HepG2 (cell line): ENCODE results near the gene CCSER2.
"Not testable (repeated sequence)": the region's sequence is repeated elsewhere in the genome, so short reads cannot be mapped to it uniquely, and the experiment has no call there.

ENCODE experiments used
- NR2F1 ChIP-seq, 2 experiments: fragments of 450-650 bp in 1 of 2; formaldehyde crosslinking in 1 of 2; IDR thresholded peaks; 2 replicates each; pipeline versions ENCODE4 v1.5.0 to v1.6.1; 2016 to 2020; ENCODE audit warnings: mild to moderate bottlenecking in 1 of 2, missing compliant biosample characterization in 1 of 2, missing genetic modification reagents in 1 of 2, moderate library complexity in 1 of 2
- POLR2A ChIP-seq, 2 experiments: IDR thresholded peaks; 2 replicates each; pipeline ENCODE4 v1.6.1; 2011; ENCODE audit warnings: low read depth in 2 of 2, low read length in 2 of 2, mild to moderate bottlenecking in 1 of 2, moderate library complexity in 1 of 2; ENCODE audit not compliant: insufficient read depth in 1 of 2
- SMC3 ChIP-seq: IDR thresholded peaks from 2 replicates; pipeline ENCODE4 v1.6.1; 2011; ENCODE audit warnings: low read length, improper control_type of control experiment
- TARDBP ChIP-seq: sonication (generic); formaldehyde crosslinking; IDR thresholded peaks from 2 replicates; pipeline ENCODE4 v1.8.0; 2022; ENCODE audit warnings: mild to moderate bottlenecking, missing genetic modification reagents
- TCF7L2 ChIP-seq: IDR thresholded peaks from 2 replicates; pipeline ENCODE4 v1.6.1; 2011; ENCODE audit warnings: mild to moderate bottlenecking, low read depth, low read length, moderate library complexity
- ZNF782 ChIP-seq: sonication (generic); formaldehyde crosslinking; IDR thresholded peaks from 2 replicates; pipeline ENCODE4 v1.4.0; 2020; ENCODE audit warnings: missing genetic modification reagents, mild to moderate bottlenecking, borderline replicate concordance
- TF ChIP-seq, protein P1 (sequence below): sonication (generic); formaldehyde crosslinking; IDR thresholded peaks from 2 replicates; pipeline ENCODE4 v1.5.0; 2020; ENCODE audit warnings: mild to moderate bottlenecking, missing genetic modification reagents, borderline replicate concordance

DNA sequence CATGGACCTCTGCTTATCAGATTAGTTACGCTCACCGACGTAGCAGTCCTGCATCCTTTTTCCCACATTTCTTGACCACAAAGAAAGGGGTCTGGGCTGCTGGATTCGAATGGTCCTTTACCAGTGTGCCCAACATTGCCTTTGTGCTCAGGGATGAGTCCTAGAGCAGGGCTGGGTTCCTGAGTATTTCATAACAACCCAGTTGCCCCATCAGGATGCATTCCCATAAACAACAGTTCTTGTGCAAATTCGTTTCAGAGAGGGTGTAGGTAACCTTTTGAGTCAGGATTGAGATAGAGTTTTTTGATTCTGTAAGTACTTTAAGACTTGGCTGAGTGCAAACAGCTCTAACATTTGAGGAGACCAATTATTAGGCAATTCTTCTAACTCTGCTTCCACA is 200.1 kb downstream of the CCSER2 start:
- not testable (repeated sequence) for TF ChIP-seq POLR2A (IDR thresholded peaks at IDR 0.05; ENCODE audit: insufficient read depth in 1 of 2, low read depth in 2 of 2, low read length in 2 of 2); SMC3; TCF7L2; NR2F1 (CRISPR knock-in tag; IDR thresholded peaks at IDR 0.05); ZNF782 (CRISPR knock-in tag); TARDBP (CRISPR knock-in tag)
- TF ChIP-seq, protein P1, sequence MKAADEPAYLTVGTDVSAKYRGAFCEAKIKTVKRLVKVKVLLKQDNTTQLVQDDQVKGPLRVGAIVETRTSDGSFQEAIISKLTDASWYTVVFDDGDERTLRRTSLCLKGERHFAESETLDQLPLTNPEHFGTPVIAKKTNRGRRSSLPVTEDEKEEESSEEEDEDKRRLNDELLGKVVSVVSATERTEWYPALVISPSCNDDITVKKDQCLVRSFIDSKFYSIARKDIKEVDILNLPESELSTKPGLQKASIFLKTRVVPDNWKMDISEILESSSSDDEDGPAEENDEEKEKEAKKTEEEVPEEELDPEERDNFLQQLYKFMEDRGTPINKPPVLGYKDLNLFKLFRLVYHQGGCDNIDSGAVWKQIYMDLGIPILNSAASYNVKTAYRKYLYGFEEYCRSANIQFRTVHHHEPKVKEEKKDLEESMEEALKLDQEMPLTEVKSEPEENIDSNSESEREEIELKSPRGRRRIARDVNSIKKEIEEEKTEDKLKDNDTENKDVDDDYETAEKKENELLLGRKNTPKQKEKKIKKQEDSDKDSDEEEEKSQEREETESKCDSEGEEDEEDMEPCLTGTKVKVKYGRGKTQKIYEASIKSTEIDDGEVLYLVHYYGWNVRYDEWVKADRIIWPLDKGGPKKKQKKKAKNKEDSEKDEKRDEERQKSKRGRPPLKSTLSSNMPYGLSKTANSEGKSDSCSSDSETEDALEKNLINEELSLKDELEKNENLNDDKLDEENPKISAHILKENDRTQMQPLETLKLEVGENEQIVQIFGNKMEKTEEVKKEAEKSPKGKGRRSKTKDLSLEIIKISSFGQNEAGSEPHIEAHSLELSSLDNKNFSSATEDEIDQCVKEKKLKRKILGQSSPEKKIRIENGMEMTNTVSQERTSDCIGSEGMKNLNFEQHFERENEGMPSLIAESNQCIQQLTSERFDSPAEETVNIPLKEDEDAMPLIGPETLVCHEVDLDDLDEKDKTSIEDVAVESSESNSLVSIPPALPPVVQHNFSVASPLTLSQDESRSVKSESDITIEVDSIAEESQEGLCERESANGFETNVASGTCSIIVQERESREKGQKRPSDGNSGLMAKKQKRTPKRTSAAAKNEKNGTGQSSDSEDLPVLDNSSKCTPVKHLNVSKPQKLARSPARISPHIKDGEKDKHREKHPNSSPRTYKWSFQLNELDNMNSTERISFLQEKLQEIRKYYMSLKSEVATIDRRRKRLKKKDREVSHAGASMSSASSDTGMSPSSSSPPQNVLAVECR (CRISPR knock-in tag) = not testable (repeated sequence)
